ENCODE results near the gene MPZL3. TPM values are rescaled to one million over a fixed set of nuclear protein-coding genes. Genes with fewer than 3 reads are reported as not detected.

Gene MPZL3
- total RNA-seq, 1 experiment from 2014 or later = 8.7 TPM

- Histone ChIP-seq H3K27ac (ENCODE audit: low read depth, low read length) (no peak overlapping the region), H2AFZ (ENCODE audit: low read depth, low read length, poor library complexity, severe bottlenecking) (peak overlapping the region; percentile 59), H3K4me1 (ENCODE audit: control insufficient read depth in 1 of 2, insufficient read depth in 2 of 2, low read length in 2 of 2) (peaks cover 10 to 27% of the 10 kb centered on the region in 2 experiments; a peak in 3 of 4 replicates), H3K79me2 (ENCODE audit: insufficient read depth, low read length) (no peaks in the 10 kb centered on the region), H3K4me3 (replicated peaks in 1 of 2; ENCODE audit: low read depth in 1 of 2, low read length in 2 of 2) (peak overlapping the region; percentile 10 to 22; a peak in 3 of 4 replicates), H3K9me3 (ENCODE audit: control insufficient read depth in 1 of 2, insufficient read depth in 1 of 2, low read depth in 1 of 2, low read length in 2 of 2) (no peaks in the 10 kb centered on the region), H3K36me3 (ENCODE audit: control insufficient read depth in 1 of 2, insufficient read depth in 2 of 2, low read length in 2 of 2) (no peaks in the 10 kb centered on the region), H3K27me3 (ENCODE audit: insufficient read depth, low read length) (no peaks in the 10 kb centered on the region), H4K20me1 (ENCODE audit: insufficient read depth) (no peaks in the 10 kb centered on the region), H3K4me2 (ENCODE audit: low read length) (peak overlapping the region; percentile 64), H3K9ac (ENCODE audit: low read length) (no peak overlapping the region), H3K9me2 (ENCODE audit: insufficient read depth) (no peaks in the 10 kb centered on the region)
- RAD21 ChIA-PET (ENCODE audit: low non-redundant PET in 1 of 2, low total read pairs in 2 of 2, uncharacterized antibody in 2 of 2, unreplicated experiment in 2 of 2) = interaction anchor here (0.6 to 1.4 kb wide), 5 partner anchors 27 to 447 kb away, joined by 3 to 10 read pairs (median 4); partner anchors contain the start of gene MPZL2 (in 1 of the 2)
- no TSS peak for BruUV-seq (replicated peaks)
- POLR2A ChIA-PET = no interaction called here
- TF ChIP-seq SIN3A (IDR thresholded peaks at IDR 0.05; ENCODE audit: low read depth) (no peak), ELF1 (IDR thresholded peaks at IDR 0.05; ENCODE audit: borderline replicate concordance, low read depth) (no peak), YY1 (IDR thresholded peaks at IDR 0.05; ENCODE audit: extremely low read depth, insufficient replicate concordance, low read depth, low read length) (no peak), POLR2AphosphoS5 (IDR thresholded peaks at IDR 0.05; ENCODE audit: low read depth, low read length) (no peak), ZNF274 (IDR thresholded peaks at IDR 0.05; ENCODE audit: low read depth, low read length) (no peak), RAD21 (IDR thresholded peaks at IDR 0.05; ENCODE audit: low read depth) (peak; percentile 99), CTCF (IDR thresholded peaks at IDR 0.05 in 2 of 3, conservative IDR thresholded peaks at IDR 0.05 in 1 of 3; ENCODE audit: borderline replicate concordance in 1 of 3, insufficient read depth in 1 of 3, low read depth in 2 of 3, low read length in 2 of 3) (peak; percentile 48 to 95 (median 59)), EZH2phosphoT487 (IDR thresholded peaks at IDR 0.05; ENCODE audit: borderline replicate concordance) (no peak), EZH2 (IDR thresholded peaks at IDR 0.05) (no peak), FOSL1 (IDR thresholded peaks at IDR 0.05; ENCODE audit: low read depth) (no peak), ATF3 (IDR thresholded peaks at IDR 0.05) (no peak), MAX (IDR thresholded peaks at IDR 0.05) (peak; percentile 68), CBX3 (IDR thresholded peaks at IDR 0.05; ENCODE audit: low read depth) (0 out of 2 replicates have a peak, but pooled peaks have one; percentile 49)
- intact Hi-C loops (cut with micrococcal nuclease) = loop anchor here (1.0 kb wide), 2 partner anchors 93 to 146 kb away; no protein-coding TSS in a partner anchor
- ATAC-seq (peak; percentile 88), DNase-seq (ENCODE audit: low read depth, low spot score) (peak; percentile 51)
- CTCF ChIA-PET = interaction anchor here (0.9 to 4.8 kb wide), 4 partner anchors 92 to 483 kb away, joined by 3 to 61 read pairs (median 4); no protein-coding TSS in a partner anchor
These were observed 38.8 kb upstream of the MPZL3 start for GRCh38 chr11:118290923-118291322.
